Ovary (tissue), 3 donors: ENCODE results near the gene BSCL2.

Source experiments
- EP300 ChIP-seq: sonication (generic); formaldehyde crosslinking; IDR thresholded peaks from one replicate; pipeline ENCODE4 v1.6.1; 2017; ENCODE audit warnings: antibody characterized with exemption
- TF ChIP-seq, protein P1 (sequence below), 3 donors: fragments of 450-650 bp in 2 of 3; fragments of 200-600 bp in 1 of 3; IDR thresholded peaks; one replicate each; pipeline versions ENCODE4 v1.5.1 to v1.8.0; 2016 to 2022; ENCODE audit warnings: antibody characterized with exemption in 3 of 3, mild to moderate bottlenecking in 1 of 3
- donor health status: DM: no; HTN: no; CAD: no.

DNA sequence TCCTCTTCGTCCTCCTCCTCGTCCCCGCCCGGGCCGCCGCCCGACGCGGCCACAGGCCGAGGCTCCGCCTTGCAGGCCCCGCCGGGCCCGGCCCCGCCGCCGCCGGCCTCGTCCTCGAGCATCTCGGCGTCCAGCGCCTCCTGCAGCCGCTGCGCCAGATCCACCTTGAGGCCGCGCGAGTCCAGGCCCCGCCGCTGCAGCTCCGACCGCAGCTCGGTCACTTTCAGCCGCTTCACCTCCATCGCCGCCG lies 19.6 kb upstream of the BSCL2 start:
- TF ChIP-seq, protein P1, sequence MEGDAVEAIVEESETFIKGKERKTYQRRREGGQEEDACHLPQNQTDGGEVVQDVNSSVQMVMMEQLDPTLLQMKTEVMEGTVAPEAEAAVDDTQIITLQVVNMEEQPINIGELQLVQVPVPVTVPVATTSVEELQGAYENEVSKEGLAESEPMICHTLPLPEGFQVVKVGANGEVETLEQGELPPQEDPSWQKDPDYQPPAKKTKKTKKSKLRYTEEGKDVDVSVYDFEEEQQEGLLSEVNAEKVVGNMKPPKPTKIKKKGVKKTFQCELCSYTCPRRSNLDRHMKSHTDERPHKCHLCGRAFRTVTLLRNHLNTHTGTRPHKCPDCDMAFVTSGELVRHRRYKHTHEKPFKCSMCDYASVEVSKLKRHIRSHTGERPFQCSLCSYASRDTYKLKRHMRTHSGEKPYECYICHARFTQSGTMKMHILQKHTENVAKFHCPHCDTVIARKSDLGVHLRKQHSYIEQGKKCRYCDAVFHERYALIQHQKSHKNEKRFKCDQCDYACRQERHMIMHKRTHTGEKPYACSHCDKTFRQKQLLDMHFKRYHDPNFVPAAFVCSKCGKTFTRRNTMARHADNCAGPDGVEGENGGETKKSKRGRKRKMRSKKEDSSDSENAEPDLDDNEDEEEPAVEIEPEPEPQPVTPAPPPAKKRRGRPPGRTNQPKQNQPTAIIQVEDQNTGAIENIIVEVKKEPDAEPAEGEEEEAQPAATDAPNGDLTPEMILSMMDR (IDR thresholded peaks at IDR 0.05): no peak
- no peak for TF ChIP-seq EP300
